ENCODE results near the gene ADCY5. TPM values are rescaled to one million over a fixed set of nuclear protein-coding genes. Genes with fewer than 3 reads are reported as not detected.

ADCY5 gene
- total RNA-seq, 2 donors from 2014 or later = 3.9 to 5.2 TPM

GRCh38 chr3:123411340-123412040, 37.4 kb downstream of the ADCY5 start:
- Histone ChIP-seq H3K4me1 (ENCODE audit: control insufficient read depth, insufficient read depth, low read length) (peaks cover 4% of the 10 kb centered on the region), H3K9me3 (ENCODE audit: control insufficient read depth, low read length) (no peaks in the 10 kb centered on the region), H3K9ac (ENCODE audit: extremely low read depth, low read length, poor library complexity, severe bottlenecking) (no peak overlapping the region), H3K36me3 (ENCODE audit: control insufficient read depth, insufficient read depth, low read length) (no peaks in the 10 kb centered on the region), H3K27me3 (ENCODE audit: control insufficient read depth, insufficient read depth, low read length, poor library complexity, severe bottlenecking) (peaks cover 3% of the 10 kb centered on the region), H3K27ac (ENCODE audit: low read depth, low read length) (no peak overlapping the region), H3K4me3 (ENCODE audit: low read length) (no peak overlapping the region)
- H3K36me3 Mint-ChIP-seq (ENCODE audit: low read depth) = no peaks in the 10 kb centered on the region
- no peaks in the 10 kb centered on the region for H3K27me3 Mint-ChIP-seq (ENCODE audit: insufficient read depth)
- TF ChIP-seq CTCF (conservative IDR thresholded peaks at IDR 0.05) = no peak
- peak overlapping the region; percentile 79 for H3K27ac Mint-ChIP-seq
- DNase-seq = no peak
- WGBS, 2 experiments (ENCODE audit: insufficient coverage in 1 of 2, insufficient read length in 1 of 2) = 80 to 98% methylated on average over 5 to 9 of the region's 9 CpGs
- H3K9me3 Mint-ChIP-seq = no peaks in the 10 kb centered on the region
- no peak overlapping the region for H3K4me3 Mint-ChIP-seq
- peaks cover 31% of the 10 kb centered on the region for H3K4me1 Mint-ChIP-seq

DNA sequence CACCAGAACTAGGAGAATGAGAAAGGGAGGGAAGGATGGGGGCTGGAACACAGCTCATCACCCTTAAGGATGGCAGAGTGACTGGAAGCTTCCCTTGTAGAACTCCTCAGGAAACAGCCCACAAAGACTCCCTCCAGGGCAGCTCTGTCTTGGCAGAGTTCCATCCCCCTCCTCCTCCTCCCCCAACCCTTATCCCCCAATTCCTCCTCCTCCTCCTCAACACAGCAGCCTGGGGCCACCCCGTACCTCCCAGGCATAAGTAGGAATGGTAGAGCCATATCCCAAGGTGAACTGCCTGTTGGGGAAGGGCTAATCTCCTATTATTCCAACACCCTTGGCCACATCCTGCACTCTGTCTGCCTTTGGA, 38.8 kb downstream of the ADCY5 start:
- no peaks in the 10 kb centered on the region for H3K9me3 Mint-ChIP-seq
- Histone ChIP-seq H3K27ac (ENCODE audit: low read depth, low read length) (no peak overlapping the region), H3K9ac (ENCODE audit: extremely low read depth, low read length, poor library complexity, severe bottlenecking) (no peak overlapping the region), H3K27me3 (ENCODE audit: control insufficient read depth, insufficient read depth, low read length, poor library complexity, severe bottlenecking) (no peaks in the 10 kb centered on the region), H3K9me3 (ENCODE audit: control insufficient read depth, low read length) (no peaks in the 10 kb centered on the region), H3K4me3 (ENCODE audit: low read length) (no peak overlapping the region), H3K4me1 (ENCODE audit: control insufficient read depth, insufficient read depth, low read length) (peaks cover 4% of the 10 kb centered on the region), H3K36me3 (ENCODE audit: control insufficient read depth, insufficient read depth, low read length) (no peaks in the 10 kb centered on the region)
- H3K27ac Mint-ChIP-seq = peak overlapping the region; percentile 79
- H3K4me3 Mint-ChIP-seq = no peak overlapping the region
- DNase-seq = no peak
- 69% methylated on average over 1 of the region's 1 CpG; no CpG with 5 or more reads in 1 of the 2 experiments for WGBS, 2 experiments (ENCODE audit: insufficient coverage in 1 of 2, insufficient read length in 1 of 2)
- peaks cover 31% of the 10 kb centered on the region for H3K4me1 Mint-ChIP-seq
- no peaks in the 10 kb centered on the region for H3K27me3 Mint-ChIP-seq (ENCODE audit: insufficient read depth)
- TF ChIP-seq CTCF (conservative IDR thresholded peaks at IDR 0.05) = no peak
- H3K36me3 Mint-ChIP-seq (ENCODE audit: low read depth) = no peaks in the 10 kb centered on the region

DNA sequence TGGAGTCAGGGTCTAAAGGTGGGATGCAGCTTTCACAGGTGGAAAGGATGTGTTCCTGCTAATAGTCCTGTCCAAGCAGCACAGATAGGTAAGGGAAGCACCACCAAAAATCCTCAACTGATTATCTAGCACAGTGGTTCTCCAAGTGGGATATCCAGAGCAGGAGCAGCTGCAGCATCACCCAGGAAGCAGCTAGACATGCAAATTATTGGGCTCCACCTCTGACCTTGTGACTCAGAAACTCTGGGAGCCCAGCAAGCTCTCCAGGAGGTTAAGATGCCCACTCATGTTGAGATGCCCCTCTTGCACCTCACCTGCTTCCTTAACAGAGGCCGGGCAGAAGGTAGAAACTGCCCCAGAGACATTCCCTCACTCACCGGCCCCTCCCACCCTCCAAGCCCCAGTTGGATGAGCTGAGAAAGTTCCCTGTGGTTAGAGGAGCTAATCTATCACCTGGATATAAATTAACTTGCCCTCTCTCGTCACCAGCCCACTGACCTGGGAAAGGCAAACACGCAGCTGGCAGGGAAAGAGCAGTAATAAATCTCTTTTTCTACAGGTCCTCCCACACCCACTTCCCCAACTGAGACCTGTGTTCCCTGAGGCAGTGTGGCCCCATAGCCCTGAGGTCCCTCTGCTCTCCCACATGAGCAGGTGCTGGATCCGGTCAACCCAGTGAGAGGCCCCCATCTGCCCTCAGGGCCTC, 39.3 kb downstream of the ADCY5 start:
- Histone ChIP-seq H3K9ac (ENCODE audit: extremely low read depth, low read length, poor library complexity, severe bottlenecking) (no peak overlapping the region), H3K9me3 (ENCODE audit: control insufficient read depth, low read length) (no peaks in the 10 kb centered on the region), H3K27me3 (ENCODE audit: control insufficient read depth, insufficient read depth, low read length, poor library complexity, severe bottlenecking) (no peaks in the 10 kb centered on the region), H3K27ac (ENCODE audit: low read depth, low read length) (no peak overlapping the region), H3K4me3 (ENCODE audit: low read length) (no peak overlapping the region), H3K36me3 (ENCODE audit: control insufficient read depth, insufficient read depth, low read length) (no peaks in the 10 kb centered on the region), H3K4me1 (ENCODE audit: control insufficient read depth, insufficient read depth, low read length) (peaks cover 4% of the 10 kb centered on the region)
- H3K4me3 Mint-ChIP-seq = no peak overlapping the region
- no peak for TF ChIP-seq CTCF (conservative IDR thresholded peaks at IDR 0.05)
- 62% methylated on average over 5 of the region's 5 CpGs; no CpG with 5 or more reads in 1 of the 2 experiments for WGBS, 2 experiments (ENCODE audit: insufficient coverage in 1 of 2, insufficient read length in 1 of 2)
- peaks cover 31% of the 10 kb centered on the region for H3K4me1 Mint-ChIP-seq
- H3K36me3 Mint-ChIP-seq (ENCODE audit: low read depth) = no peaks in the 10 kb centered on the region
- no peaks in the 10 kb centered on the region for H3K27me3 Mint-ChIP-seq (ENCODE audit: insufficient read depth)
- H3K27ac Mint-ChIP-seq = peak overlapping the region; percentile 21
- DNase-seq = peak; percentile 79
- H3K9me3 Mint-ChIP-seq = no peaks in the 10 kb centered on the region
